GM18907 (cell line): ENCODE measurements around the gene SORCS2.
"Not testable (repeated sequence)": the region's sequence is repeated elsewhere in the genome, so short reads cannot be mapped to it uniquely, and the experiment has no call there.

Source experiments
- ATAC-seq: cut with Tn5 transposase; IDR thresholded peaks from one replicate; pipeline ENCODE4 v1.9.1; 2021; ENCODE audit warnings: mild to moderate bottlenecking, moderate library complexity; ENCODE audit not compliant: unreplicated experiment

Gene SORCS2

GRCh38 chr4:7433376-7434140 lies 241.2 kb downstream of the SORCS2 start:
- ATAC-seq = no peak

GRCh38 chr4:7434141-7434765 lies 241.9 kb downstream of the SORCS2 start:
- no peak for ATAC-seq

- ATAC-seq = no peak
Observed at GRCh38 chr4:7434766-7435150, 242.4 kb downstream of the SORCS2 start, which contains the start of gene PSAPL1. TSS of gene PSAPL1 (minus strand) at chr4:7434930. CDS start at chr4:7434879, 51 bp downstream.

- ATAC-seq = no peak
Observed at GRCh38 chr4:7435471-7436061, 243.2 kb downstream of the SORCS2 start.

GRCh38 chr4:7436256-7436655 lies 243.9 kb downstream of the SORCS2 start:
- no peak for ATAC-seq

- no peak for ATAC-seq
Observed at GRCh38 chr4:7439699-7440098, 247.4 kb downstream of the SORCS2 start.

GRCh38 chr4:7441201-7441600 lies 248.9 kb downstream of the SORCS2 start:
- no peak for ATAC-seq

GRCh38 chr4:7442574-7443162 lies 250.3 kb downstream of the SORCS2 start:
- ATAC-seq = no peak

- ATAC-seq = no peak
Observed at GRCh38 chr4:7444314-7444713, 252.0 kb downstream of the SORCS2 start.

- no peak for ATAC-seq
Observed at GRCh38 chr4:7444731-7445130, 252.4 kb downstream of the SORCS2 start.

- no peak for ATAC-seq
Observed at GRCh38 chr4:7447236-7447635, 254.9 kb downstream of the SORCS2 start.

- ATAC-seq = no peak
Observed at GRCh38 chr4:7448036-7448435, 255.7 kb downstream of the SORCS2 start.

GRCh38 chr4:7450775-7451433 lies 258.6 kb downstream of the SORCS2 start:
- no peak for ATAC-seq

GRCh38 chr4:7451434-7451789 lies 259.1 kb downstream of the SORCS2 start:
- ATAC-seq = no peak

GRCh38 chr4:7451800-7452199 lies 259.5 kb downstream of the SORCS2 start:
- no peak for ATAC-seq

GRCh38 chr4:7452802-7453201 lies 260.5 kb downstream of the SORCS2 start:
- ATAC-seq = not testable (repeated sequence)

- no peak for ATAC-seq
Observed at GRCh38 chr4:7457201-7458065, 265.1 kb downstream of the SORCS2 start.

GRCh38 chr4:7458066-7458425 lies 265.7 kb downstream of the SORCS2 start:
- no peak for ATAC-seq

- no peak for ATAC-seq
Observed at GRCh38 chr4:7458477-7458876, 266.1 kb downstream of the SORCS2 start.

GRCh38 chr4:7459471-7459870 lies 267.1 kb downstream of the SORCS2 start:
- ATAC-seq = no peak
